ENCODE results near the gene ELP4.

Gene ELP4

GRCh38 chr11:31782257-31782656, 272.7 kb downstream of the ELP4 start:
- DNase-seq: no peak

GRCh38 chr11:31783252-31783651, 273.7 kb downstream of the ELP4 start:
- no peak for DNase-seq

GRCh38 chr11:31784611-31785010, 275.0 kb downstream of the ELP4 start:
- no peak for DNase-seq

GRCh38 chr11:31786996-31787685, 277.6 kb downstream of the ELP4 start:
- DNase-seq: no peak

GRCh38 chr11:31788085-31788484, 278.5 kb downstream of the ELP4 start:
- DNase-seq: no peak

- DNase-seq: no peak
Measured at GRCh38 chr11:31790649-31791048, 281.1 kb downstream of the ELP4 start.

- DNase-seq: no peak
Measured at GRCh38 chr11:31792036-31792435, 282.5 kb downstream of the ELP4 start.

- DNase-seq: no peak
Measured at GRCh38 chr11:31792456-31792855, 282.9 kb downstream of the ELP4 start.

GRCh38 chr11:31793264-31793663, 283.7 kb downstream of the ELP4 start:
- DNase-seq: no peak

- no peak for DNase-seq
Measured at GRCh38 chr11:31794548-31794947, 285.0 kb downstream of the ELP4 start.

GRCh38 chr11:31795706-31796498, 286.3 kb downstream of the ELP4 start:
- DNase-seq: no peak

- DNase-seq: peak in 1 of 2 experiments; percentile 6
Measured at GRCh38 chr11:31796499-31797189, 287.1 kb downstream of the ELP4 start.

- peak in 1 of 2 experiments; percentile 12 for DNase-seq
Measured at GRCh38 chr11:31797190-31798056, 287.9 kb downstream of the ELP4 start.

GRCh38 chr11:31798057-31798553, 288.5 kb downstream of the ELP4 start:
- no peak for DNase-seq

- no peak for DNase-seq
Measured at GRCh38 chr11:31798554-31799434, 289.2 kb downstream of the ELP4 start.

- DNase-seq: no peak
Measured at GRCh38 chr11:31799435-31800397, 290.1 kb downstream of the ELP4 start.

- DNase-seq: no peak
Measured at GRCh38 chr11:31800398-31801265, 291.1 kb downstream of the ELP4 start.

- DNase-seq: no peak
Measured at GRCh38 chr11:31801298-31801702, 291.7 kb downstream of the ELP4 start.

- DNase-seq: no peak
Measured at GRCh38 chr11:31802000-31802551, 292.5 kb downstream of the ELP4 start.
